ENCODE results near the gene NLRP6. TPM values are rescaled to one million over a fixed set of nuclear protein-coding genes. Genes with fewer than 3 reads are reported as not detected.
"Not testable (repeated sequence)": the region's sequence is repeated elsewhere in the genome, so short reads cannot be mapped to it uniquely, and the experiment has no call there.

NLRP6 gene
- polyA plus RNA-seq, 1 donor = not detected

DNA sequence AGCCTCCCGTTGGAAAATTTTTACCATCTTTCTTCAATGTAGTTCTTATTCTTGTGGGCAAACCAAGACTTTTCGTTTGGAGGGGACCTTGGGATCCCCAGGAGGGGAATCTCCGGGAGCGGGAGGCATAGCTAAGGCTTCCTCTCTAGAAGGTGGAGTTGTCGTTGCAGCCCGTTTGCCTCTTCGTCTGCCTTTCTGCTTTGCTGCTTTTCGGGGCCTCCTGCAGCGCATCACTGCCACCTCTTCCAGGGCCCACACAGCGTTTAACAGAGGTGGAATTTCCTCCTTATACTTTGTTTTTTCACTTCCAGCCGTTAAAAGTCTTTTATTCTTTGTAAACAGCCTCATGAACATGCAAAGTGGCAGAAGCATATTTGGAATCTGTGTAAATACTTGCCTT is 45.9 kb downstream of the NLRP6 start:
- no peak for DNase-seq (ENCODE audit: low read depth)

DNA sequence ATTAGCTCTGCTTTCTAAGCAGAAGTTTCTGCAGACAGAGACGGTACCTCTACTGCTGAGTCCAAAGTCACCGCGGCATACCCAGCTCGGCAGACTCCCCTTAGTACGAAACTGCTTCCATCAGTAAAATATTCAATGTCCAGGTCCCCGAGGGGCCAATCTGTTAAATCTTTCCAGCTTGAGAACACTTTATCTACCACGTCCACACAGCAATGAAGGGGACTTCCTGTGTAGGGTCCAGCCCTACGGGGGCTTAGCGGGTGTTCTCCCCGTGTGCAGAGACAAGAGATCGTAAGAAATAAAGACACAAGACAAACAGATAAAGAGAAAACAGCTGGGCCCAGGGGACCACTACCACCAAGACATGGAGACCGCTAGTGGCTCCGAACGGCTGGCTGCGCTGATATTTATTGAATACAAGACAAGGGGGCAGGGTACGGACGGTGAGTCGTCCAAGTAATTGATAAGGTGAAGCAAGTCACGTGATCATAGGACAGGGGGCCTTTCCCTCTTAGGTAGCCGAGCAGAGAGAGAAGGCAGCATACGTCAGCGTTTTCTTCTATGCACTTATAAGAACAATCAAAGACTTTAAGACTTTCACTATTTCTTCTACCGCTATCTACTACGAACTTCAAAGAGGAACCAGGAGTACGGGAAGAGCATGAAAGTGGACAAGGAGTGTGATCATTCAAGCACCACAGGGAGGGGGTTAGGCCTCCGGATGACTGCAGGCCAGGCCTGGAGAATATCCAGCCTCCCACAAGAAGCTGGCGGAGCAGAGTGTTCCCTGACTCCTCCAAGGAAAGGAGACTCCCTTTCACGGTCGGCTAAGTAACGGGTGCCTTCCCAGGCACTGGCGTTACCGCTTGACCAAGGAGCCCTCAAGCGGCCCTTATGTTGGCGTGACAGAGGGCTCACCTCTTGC is 46.6 kb downstream of the NLRP6 start:
- not testable (repeated sequence) for DNase-seq (ENCODE audit: low read depth)

DNA sequence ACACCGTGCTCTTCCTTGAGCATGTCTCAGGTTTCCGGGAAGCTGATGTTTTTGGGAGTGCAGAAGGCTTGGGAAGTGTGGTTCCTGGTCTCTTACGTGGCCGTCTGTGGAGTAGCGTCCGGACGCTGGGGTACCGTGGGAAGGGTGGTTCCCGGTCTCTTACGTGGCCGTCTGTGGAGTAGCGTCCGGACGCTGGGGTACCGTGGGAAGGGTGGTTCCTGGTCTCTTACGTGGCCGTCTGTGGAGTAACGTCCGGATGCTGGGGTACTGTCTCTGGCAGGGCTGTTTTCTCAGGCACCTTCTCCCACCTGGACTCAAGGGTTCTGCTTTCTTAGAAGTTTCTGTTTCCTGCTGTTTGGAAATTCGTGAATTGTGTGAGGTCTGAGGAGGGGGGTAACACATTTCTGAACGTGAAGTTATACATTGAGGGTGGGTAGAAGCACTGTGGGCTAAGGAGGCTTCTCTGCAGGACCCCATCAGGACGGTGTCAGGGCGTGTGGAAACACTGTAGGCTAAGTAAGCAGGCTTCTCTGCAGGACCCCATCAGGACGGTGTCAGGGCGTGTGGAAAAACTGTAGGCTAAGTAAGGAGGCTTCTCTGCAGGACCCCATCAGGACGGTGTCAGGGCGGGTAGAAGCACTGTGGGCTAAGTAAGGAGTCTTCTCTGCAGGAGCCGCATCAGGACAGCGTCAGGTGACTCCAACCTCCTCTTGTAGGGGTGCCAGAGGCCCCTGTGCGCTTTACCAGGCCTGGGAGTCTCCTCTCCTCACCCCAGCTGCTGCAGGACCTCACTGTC is 47.8 kb downstream of the NLRP6 start:
- no peak for DNase-seq (ENCODE audit: low read depth)

DNA sequence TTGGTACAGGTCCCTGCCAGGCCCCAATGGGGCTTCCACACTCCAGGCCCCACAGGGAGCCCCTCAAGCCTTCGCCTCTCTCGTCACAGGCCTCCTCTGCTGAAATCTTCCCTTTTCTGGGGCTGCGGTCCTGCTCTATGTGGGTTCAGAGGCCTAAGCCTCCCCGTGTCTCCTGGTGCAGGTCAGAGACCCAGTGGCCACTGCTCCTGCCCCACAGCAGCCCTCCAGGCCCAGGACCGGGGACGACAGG is 48.3 kb downstream of the NLRP6 start:
- no peak for DNase-seq (ENCODE audit: low read depth)

DNA sequence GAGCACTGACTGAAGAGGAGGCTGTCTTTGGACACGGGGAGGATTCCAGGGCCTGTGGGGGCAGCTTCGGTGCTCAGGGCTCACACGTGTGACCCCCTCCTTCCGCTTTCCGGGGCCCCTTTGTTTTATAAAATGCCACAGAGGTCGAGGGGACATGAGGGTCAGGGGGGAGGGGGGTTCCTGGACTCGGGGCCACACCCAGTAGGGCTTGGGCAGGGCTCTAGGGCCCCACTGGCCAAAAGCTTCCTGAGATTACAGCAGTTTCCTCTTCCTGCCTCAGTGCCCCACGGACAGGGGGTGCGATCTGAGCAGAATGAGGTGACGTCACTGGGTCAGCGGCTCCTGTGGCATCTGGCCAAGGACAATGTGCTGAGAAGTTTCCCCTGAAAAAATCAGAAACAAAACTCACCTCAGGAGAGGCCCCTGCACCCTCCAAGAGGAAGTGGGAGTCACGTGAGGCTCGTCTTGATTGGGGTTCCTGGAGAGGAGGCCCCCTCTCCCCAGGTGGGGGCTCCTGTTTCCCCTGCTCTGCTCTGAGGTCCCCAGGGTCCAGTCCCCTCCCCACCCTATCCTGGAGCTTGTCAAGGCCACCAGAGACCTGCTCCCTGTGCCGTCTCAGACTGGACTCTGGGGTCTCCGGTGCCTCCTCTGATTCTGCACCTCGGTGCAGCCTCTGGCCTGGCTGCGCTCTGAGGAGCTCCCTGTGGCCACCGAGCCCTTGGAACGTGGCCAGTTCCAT is 48.8 kb downstream of the NLRP6 start:
- DNase-seq (ENCODE audit: low read depth) = no peak

DNA sequence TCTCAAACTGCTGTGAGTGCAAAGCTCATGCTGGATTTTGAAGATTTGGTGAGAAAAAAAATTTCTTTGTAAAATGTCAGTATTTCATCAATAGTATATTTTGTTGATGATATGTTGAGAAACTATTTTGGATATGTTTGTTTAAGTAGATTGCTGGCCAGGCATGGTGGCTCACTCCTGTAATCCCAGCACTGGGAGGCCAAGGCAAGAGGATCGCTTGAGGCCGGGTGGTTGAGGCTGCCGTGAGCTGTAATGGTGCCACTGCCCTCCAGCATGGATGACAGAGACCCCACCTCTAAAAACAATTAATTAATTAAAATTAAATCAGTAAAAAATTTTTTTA is 49.3 kb downstream of the NLRP6 start:
- no peak for DNase-seq (ENCODE audit: low read depth)

DNA sequence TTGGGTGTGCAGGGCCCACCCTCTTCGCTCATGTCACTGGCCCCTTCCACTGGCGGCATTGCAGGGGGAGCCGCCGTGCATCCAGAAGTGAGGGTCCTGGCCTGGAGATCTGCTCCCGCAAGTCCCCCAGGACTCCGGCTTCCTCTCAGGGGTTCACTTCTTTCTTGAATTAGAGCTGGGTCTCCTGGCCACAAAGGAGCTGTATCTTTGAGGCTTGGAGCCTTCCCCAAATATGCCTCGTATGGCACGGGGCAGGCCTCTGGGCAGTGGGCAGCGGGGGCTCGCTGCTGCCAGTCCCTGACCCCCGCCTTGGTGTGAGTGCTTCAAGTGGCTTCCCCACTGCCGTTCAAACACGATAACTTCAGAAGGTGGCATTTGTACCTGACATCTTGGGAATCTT is 49.8 kb downstream of the NLRP6 start:
- DNase-seq (ENCODE audit: low read depth) = no peak

DNA sequence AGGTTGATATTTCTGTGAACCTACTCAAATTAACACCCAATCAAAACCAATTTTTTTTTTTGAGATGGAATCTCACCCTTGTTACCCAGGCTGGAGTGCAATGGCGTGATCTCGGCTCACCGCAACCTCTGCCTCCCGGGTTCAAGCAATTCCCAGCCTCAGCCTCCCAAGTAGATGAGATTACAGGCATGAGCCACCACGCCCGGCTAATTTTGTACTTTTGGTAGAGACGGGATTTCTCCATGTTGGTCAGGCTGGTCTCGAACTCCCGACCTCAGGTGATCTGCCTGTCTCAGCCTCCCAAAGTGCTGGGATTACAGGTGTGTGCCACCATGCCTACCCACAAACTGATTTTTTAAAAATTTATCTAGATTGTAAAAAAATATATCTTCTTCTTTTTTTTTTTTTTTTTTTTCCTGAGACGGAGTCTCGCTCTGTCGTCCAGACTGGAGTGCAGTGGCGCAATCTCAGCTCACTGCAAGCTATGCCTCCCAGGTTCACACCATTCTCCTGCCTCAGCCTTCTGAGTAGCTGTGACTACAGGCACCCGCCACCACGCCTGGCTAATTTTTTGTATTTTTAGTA is 50.4 kb downstream of the NLRP6 start:
- DNase-seq (ENCODE audit: low read depth) = not testable (repeated sequence)

DNA sequence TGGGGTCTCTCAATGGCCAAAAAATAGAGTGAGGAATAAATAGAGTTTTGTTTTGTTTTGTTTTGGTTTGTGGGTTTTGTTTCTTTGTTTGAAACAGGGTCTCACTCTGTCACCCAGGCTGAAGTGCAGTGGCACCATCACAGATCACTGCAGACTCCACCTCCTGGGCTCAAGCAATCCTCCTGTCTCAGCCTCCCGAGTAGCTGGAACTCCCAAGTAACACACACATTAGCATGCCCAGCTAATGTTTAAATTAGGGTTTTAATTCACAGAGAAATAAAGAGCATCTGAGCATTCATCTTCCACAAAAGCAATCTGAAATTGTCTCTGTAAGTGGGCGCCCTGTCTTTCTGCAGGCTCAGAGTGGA is 51.7 kb downstream of the NLRP6 start:
- no peak for DNase-seq (ENCODE audit: low read depth)

DNA sequence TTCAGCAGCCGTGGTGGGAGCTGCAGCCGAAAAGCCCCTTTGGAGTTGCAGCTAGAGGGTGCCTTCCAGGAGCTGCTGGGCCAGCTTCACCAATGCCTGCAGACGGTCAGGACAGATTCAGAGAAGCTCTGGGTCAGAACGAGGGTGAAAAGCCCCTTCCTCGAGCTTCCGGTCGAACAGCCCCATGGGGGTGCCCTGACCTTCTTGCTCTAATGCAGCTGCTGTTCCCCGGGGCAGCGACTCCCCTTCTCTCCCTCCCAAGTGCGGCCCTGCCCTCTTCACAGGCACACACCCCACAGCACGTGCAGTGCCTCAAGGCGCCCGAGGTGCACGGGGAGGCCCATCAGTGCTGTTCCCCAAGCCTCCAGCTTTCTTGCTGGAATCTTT is 52.1 kb downstream of the NLRP6 start:
- DNase-seq (ENCODE audit: low read depth) = no peak

DNA sequence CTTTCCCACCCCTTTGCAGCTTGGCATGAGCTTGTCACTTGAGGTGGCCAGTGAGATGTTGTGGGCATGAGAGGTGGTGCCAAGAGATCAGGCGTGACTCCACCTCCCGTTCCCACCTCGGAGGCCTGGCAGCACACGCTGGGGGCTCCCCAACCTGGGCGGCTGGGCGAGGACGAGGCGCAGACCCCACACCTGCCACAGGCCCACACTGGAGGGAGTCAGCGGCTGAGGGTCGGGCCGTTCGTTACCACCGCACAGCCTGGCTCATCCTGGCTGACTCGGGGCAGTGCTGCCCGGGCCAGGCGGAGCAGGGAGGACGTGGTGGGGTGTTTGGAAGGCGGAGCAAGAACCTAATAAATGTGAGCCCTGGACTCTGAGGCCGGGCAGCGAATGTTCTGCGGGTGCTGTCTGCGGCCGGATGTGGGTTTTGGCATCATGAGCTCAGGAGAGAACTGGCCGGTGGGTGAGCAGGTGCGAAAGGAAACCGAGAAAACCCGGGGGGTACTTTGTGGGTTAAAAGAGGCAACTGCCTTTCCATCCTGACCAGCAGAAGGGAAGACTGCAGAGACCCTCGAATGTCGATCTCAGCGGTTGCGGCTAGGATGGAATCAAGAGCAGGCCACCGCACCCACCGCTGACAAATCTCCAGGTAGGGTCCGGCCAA is 52.6 kb downstream of the NLRP6 start:
- no peak for DNase-seq (ENCODE audit: low read depth)

DNA sequence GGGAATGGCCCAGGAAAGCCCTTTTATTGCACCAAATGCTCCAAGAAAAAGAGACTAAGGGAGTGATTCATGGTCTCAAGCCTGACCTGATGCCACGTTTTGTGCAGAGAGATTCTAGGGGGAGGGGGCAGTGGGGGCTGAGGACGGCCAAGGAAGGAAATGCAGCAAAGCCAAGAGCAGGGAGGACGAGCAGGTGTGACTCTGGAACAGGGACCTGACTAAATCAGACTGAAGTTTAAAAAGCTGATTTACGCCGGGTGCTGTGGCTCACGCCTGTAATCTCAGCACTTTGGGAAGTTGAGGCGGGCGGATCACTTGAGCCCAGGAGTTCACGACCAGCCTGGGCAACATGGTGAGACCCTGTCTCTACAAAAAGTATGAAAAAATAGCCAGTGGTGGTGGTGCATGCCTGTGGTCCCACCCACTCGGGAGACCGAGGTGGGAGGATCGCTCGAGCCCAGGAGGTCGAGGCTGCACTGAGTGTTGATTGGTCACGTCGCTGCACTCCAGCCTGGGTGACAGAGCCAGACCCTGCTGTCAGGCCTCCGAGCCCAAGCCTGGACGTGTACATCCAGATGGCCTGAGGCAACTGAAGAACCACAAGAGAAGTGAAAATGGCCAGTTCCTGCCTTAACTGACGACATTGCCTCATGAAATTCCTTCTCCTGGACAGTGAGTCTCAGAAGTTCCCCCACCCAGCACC is 53.3 kb downstream of the NLRP6 start:
- DNase-seq (ENCODE audit: low read depth) = no peak

DNA sequence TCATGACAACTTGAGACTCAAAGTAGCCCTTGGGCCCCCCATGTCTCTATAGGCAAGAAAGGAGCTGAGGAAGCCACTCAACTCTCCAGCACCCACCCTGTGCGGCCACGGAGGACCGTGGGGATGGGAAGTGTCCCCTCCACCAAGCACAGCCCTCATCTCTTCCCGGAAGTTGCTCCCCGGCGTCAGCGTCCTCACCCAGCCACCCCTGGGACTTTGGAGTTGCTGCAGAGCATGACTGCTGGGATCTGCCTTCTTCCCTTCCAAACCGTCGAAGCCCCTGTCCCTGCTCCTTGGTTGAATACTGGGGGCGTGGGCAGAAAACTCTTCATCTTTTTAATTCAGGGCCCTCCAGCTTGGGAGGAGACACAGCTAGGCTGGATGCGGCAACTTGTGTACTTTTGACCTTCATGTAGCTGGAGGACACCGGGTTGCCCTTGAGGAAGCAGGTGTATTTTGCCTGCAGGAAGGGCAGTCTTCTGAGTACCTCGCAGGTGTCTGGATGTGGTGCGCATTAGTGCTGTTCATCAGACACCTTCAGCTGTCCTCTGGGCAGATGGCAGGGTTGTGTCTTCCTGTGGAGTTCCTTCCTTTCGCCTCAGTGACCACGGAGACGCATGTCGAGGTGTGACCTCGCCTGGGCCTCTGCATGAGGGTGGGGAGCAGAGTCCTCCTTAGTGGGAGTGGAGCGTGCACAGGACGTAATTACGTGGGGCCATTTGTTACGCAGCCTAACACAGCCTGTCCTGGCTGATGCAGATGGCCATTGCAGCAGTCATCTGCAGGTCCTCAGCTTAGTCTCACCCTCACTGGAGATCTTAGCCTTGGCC is 54.7 kb downstream of the NLRP6 start:
- no peak for DNase-seq (ENCODE audit: low read depth)

DNA sequence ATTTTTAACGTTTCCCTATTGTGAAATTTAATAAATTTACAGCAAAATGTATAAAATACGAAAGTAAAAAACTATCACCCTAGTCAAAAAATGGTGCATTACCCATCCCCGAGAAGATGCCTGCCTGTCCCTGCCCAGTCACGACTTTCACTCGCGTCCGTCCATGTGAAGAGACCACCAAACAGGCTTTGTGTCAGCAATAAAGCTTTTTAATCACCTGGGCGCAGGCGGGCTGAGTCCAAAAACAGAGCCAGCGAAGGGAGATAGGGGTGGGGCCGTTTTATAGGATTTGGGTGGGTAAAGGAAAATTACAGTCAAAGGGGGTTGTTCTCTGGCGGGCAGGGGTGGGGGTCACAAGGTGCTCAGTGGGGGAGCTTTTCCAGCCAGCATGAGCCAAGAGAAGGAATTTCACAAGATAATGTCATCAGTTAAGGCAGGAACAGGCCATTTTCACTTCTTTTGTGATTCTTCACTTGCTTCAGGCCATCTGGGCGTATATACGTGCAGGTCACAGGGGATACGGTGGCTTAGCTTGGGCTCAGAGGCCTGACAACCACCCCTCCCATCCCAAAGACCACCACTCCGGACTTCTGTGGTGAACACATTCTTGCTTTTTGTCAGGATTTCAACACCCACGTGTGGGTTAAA is 55.5 kb downstream of the NLRP6 start:
- not testable (repeated sequence) for DNase-seq (ENCODE audit: low read depth)

DNA sequence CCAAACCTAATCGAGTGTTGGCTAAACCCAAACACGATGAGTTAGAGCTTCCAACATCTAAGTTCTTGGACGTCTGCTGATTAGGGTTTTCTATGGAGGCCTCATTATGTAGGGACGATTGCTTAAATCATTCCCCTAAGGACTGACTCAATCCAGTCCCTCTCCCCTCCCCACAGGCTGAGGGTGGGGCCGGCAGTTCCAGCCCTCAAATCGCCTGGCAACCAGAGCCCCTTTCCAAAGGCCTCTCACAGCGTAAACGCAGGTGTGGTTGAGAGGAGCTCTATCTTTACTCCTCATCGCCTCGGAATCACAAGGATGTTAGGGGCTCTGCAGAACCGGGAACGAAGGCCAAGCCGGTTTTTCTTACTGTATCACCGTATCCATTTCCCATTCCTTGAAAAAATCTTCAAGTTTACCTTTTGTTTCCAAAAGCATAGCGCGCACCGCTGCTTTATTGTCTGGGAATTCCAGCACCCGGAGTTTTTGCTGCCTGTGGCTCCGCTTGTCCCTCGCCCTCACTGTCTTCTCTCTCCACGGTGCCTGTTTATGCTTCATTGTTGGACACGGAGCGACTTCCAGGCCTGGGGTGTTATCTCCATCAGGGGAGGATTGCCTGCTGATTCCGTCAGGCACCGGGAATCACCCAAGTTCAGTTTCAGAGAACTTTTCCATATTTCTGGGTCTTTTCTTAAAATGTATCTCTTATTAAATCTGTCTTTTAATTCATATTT is 56.2 kb downstream of the NLRP6 start:
- DNase-seq (ENCODE audit: low read depth) = no peak

All from forelimb muscle (tissue), 1 donor.